ENCODE results near the gene ARHGAP32.

Gene ARHGAP32

GRCh38 chr11:128949791-128950454 is 242.2 kb downstream of the ARHGAP32 start:
- Histone ChIP-seq H3K4me1 (peaks cover under 1% of the 10 kb centered on the region; the same call in 1 of the 2 replicates), H3K36me3 (no peaks in the 10 kb centered on the region), H3K4me2 (no peak overlapping the region), H4K20me1 (no peaks in the 10 kb centered on the region), H3K27ac (no peak overlapping the region), H3K9ac (no peak overlapping the region), H3K9me3 (no peaks in the 10 kb centered on the region), H3K4me3 (no peak overlapping the region), H3K27me3 (no peaks in the 10 kb centered on the region)
- TF ChIP-seq Cebpa-rat (IDR thresholded peaks at IDR 0.05), result no peak

GRCh38 chr11:128948583-128948982 is 243.5 kb downstream of the ARHGAP32 start:
- Histone ChIP-seq H4K20me1 (no peaks in the 10 kb centered on the region), H3K27me3 (no peaks in the 10 kb centered on the region), H3K9ac (no peak overlapping the region), H3K4me2 (no peak overlapping the region), H3K36me3 (no peaks in the 10 kb centered on the region), H3K4me3 (no peak overlapping the region), H3K9me3 (no peaks in the 10 kb centered on the region), H3K4me1 (peaks cover 14% of the 10 kb centered on the region), H3K27ac (no peak overlapping the region)
- no peak for TF ChIP-seq Cebpa-rat (IDR thresholded peaks at IDR 0.05)

DNA sequence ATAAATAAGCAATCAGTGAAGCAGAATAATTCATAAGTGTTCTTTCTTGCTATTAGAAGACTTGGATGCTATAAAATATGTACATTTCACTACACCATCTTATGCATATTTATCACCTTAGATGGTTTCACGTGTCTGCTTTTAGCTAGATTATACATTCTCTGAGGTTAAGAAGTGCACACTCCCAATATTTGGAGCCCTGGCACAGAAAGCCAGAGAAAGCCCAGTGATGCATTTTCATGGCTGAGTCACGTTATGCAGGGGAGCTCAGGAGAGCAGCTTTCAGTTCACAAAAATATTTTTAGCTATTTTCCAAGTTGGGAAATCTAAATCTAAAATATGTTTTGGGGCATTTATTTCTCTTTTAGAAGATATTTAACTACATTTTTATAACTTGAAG is 244.4 kb downstream of the ARHGAP32 start:
- Histone ChIP-seq H3K4me2 (no peak overlapping the region), H4K20me1 (no peaks in the 10 kb centered on the region), H3K9me3 (no peaks in the 10 kb centered on the region), H3K9ac (no peak overlapping the region), H3K4me1 (peaks cover 22% of the 10 kb centered on the region), H3K27me3 (no peaks in the 10 kb centered on the region), H3K27ac (no peak overlapping the region), H3K36me3 (no peaks in the 10 kb centered on the region), H3K4me3 (no peak overlapping the region)
- no peak for TF ChIP-seq Cebpa-rat (IDR thresholded peaks at IDR 0.05)

DNA sequence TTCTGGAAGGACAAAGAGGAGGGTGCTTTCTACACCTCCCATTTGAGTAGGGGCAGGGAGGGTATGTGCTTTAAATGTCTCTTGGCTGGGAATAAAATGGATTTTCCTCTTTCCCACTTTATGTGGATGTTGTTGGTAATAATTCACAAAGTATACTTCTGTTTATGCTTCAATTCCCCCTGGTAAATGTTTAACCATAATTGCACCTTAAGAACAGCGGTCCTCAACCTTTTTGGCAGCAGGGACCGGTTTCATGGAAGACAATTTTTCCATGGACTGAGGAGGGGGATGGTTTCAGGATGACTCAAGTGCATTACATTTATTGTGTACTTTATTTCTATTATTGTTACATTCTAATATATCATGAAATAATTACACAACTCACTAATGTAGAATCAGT is 245.5 kb downstream of the ARHGAP32 start:
- no peak overlapping the region for H3K4me2 ChIP-seq
- H3K9ac ChIP-seq, result no peak overlapping the region
- no peak for TF ChIP-seq Cebpa-rat (IDR thresholded peaks at IDR 0.05)
- H3K36me3 ChIP-seq, result no peaks in the 10 kb centered on the region
- H3K4me1 ChIP-seq, result peaks cover 33% of the 10 kb centered on the region
- no peak overlapping the region for H3K27ac ChIP-seq
- H4K20me1 ChIP-seq, result no peaks in the 10 kb centered on the region
- no peaks in the 10 kb centered on the region for H3K9me3 ChIP-seq
- no peak overlapping the region for H3K4me3 ChIP-seq
- no peaks in the 10 kb centered on the region for H3K27me3 ChIP-seq

DNA sequence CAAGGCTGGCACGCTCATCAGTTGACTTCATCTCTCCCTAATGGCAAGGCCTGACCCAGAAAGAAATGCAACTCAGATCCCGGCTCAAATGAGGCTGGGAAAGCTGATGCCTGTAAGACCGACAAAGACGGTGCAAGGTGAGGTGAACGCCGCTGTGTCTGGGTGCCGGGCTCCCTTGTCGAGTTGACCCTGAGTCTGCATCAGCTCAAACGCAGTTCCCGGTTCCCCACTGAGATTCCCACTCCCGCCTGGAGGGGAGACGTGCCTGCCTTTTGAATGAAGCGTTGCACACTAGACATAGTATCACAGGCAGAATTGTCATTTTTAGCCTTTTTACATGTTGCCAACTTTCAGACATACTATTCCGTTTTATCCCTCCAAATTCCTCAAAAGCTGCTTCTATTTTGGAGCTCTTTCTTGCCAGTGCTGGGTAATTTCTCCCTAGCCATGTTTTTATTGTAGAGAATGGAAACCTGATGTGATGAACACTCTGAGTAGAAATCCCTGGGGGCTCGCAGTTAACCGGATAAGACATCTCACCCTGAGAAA is 248.6 kb downstream of the ARHGAP32 start:
- no peaks in the 10 kb centered on the region for H4K20me1 ChIP-seq
- H3K9me3 ChIP-seq, result no peaks in the 10 kb centered on the region
- H3K4me3 ChIP-seq, result no peak overlapping the region
- TF ChIP-seq Cebpa-rat (IDR thresholded peaks at IDR 0.05), result no peak
- peaks cover 62% of the 10 kb centered on the region for H3K4me1 ChIP-seq
- no peaks in the 10 kb centered on the region for H3K36me3 ChIP-seq
- H3K9ac ChIP-seq, result no peak overlapping the region
- H3K27me3 ChIP-seq, result no peaks in the 10 kb centered on the region
- H3K4me2 ChIP-seq, result peak overlapping the region; percentile 72
- H3K27ac ChIP-seq, result no peak overlapping the region

- H4K20me1 ChIP-seq, result no peaks in the 10 kb centered on the region
- no peaks in the 10 kb centered on the region for H3K27me3 ChIP-seq
- no peaks in the 10 kb centered on the region for H3K9me3 ChIP-seq
- peak within 1 kb of the TSS; percentile 72 for H3K4me2 ChIP-seq
- H3K36me3 ChIP-seq, result no peaks in the 10 kb centered on the region
- H3K4me1 ChIP-seq, result peaks cover 68% of the 10 kb centered on the region
- H3K9ac ChIP-seq, result no peak within 1 kb of the TSS
- H3K4me3 ChIP-seq, result no peak within 1 kb of the TSS
- no peak for TF ChIP-seq Cebpa-rat (IDR thresholded peaks at IDR 0.05)
- no peak within 1 kb of the TSS for H3K27ac ChIP-seq
Observed at GRCh38 chr11:128942817-128943427, 249.2 kb downstream of the ARHGAP32 start, which contains the start of gene TP53AIP1. Gene TP53AIP1 (minus strand): TSS chr11:128942871. CDS start chr11:128937818, 5,053 bp downstream.

- H3K27ac ChIP-seq, result no peak overlapping the region
- no peaks in the 10 kb centered on the region for H3K9me3 ChIP-seq
Observed at GRCh38 chr11:128942272-128942612, 249.9 kb downstream of the ARHGAP32 start.

GRCh38 chr11:128941573-128942271 is 250.4 kb downstream of the ARHGAP32 start:
- peaks cover 80% of the 10 kb centered on the region for H3K4me1 ChIP-seq
- no peaks in the 10 kb centered on the region for H3K36me3 ChIP-seq
- no peak overlapping the region for H3K27ac ChIP-seq
- H3K9me3 ChIP-seq, result no peaks in the 10 kb centered on the region
- H3K27me3 ChIP-seq, result no peaks in the 10 kb centered on the region
- H3K4me3 ChIP-seq, result no peak overlapping the region
- peak overlapping the region; percentile 72 for H3K4me2 ChIP-seq
- H3K9ac ChIP-seq, result no peak overlapping the region
- TF ChIP-seq Cebpa-rat (IDR thresholded peaks at IDR 0.05), result no peak
- H4K20me1 ChIP-seq, result no peaks in the 10 kb centered on the region

More at GRCh38 chr11:128942272-128942612, 249.9 kb downstream of the ARHGAP32 start:
- H3K36me3 ChIP-seq, result no peaks in the 10 kb centered on the region
- H3K4me3 ChIP-seq, result no peak overlapping the region
- TF ChIP-seq Cebpa-rat (IDR thresholded peaks at IDR 0.05), result no peak
- H3K27me3 ChIP-seq, result no peaks in the 10 kb centered on the region
- H3K4me2 ChIP-seq, result peak overlapping the region; percentile 72
- no peak overlapping the region for H3K9ac ChIP-seq
- peaks cover 75% of the 10 kb centered on the region for H3K4me1 ChIP-seq
- no peaks in the 10 kb centered on the region for H4K20me1 ChIP-seq

GRCh38 chr11:128941110-128941509 is 251.0 kb downstream of the ARHGAP32 start:
- Histone ChIP-seq H3K4me3 (no peak overlapping the region), H3K4me2 (peak overlapping the region; percentile 72), H3K27ac (no peak overlapping the region), H3K9ac (no peak overlapping the region), H3K27me3 (no peaks in the 10 kb centered on the region), H3K9me3 (no peaks in the 10 kb centered on the region), H3K36me3 (no peaks in the 10 kb centered on the region), H4K20me1 (no peaks in the 10 kb centered on the region), H3K4me1 (peaks cover 83% of the 10 kb centered on the region)
- TF ChIP-seq Cebpa-rat (IDR thresholded peaks at IDR 0.05), result no peak

DNA sequence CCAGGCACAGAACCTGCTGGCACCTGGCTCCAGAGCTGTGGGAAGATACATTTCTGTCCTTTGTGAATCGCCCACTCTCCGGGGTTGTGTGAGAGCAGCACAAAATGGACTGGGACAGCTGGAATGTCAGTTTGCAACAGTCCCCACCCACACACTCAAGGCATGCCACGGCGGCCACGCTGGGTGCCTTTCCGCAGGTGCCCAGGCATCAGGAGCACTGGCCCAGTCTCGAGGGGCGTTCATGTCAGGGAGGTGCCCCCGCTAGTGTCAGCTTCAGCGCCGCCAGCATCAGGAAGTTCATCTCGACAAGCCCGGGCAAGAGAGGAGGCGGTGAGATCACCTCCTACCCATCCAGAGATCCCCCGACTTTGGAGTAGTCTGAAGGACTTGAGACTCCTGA is 251.5 kb downstream of the ARHGAP32 start:
- no peak overlapping the region for H3K27ac ChIP-seq
- no peaks in the 10 kb centered on the region for H3K27me3 ChIP-seq
- H4K20me1 ChIP-seq, result no peaks in the 10 kb centered on the region
- H3K9me3 ChIP-seq, result no peaks in the 10 kb centered on the region
- H3K4me3 ChIP-seq, result no peak overlapping the region
- H3K4me1 ChIP-seq, result peaks cover 88% of the 10 kb centered on the region
- TF ChIP-seq Cebpa-rat (IDR thresholded peaks at IDR 0.05), result no peak
- H3K4me2 ChIP-seq, result peak overlapping the region; percentile 72
- H3K9ac ChIP-seq, result no peak overlapping the region
- no peaks in the 10 kb centered on the region for H3K36me3 ChIP-seq

All from BLaER1 (cell line).